Raji (cell line): ENCODE results near the gene LDLRAD3.

Experiments
- POLR2A ChIP-seq: IDR thresholded peaks from 2 replicates; pipeline ENCODE4 v1.6.1; 2011; ENCODE audit warnings: low read depth, low read length, control low read depth; ENCODE audit not compliant: insufficient read depth

Gene LDLRAD3

GRCh38 chr11:35992548-35992947, 48.7 kb downstream of the LDLRAD3 start:
- no peak for TF ChIP-seq POLR2A

GRCh38 chr11:35994421-35994820, 50.6 kb downstream of the LDLRAD3 start:
- no peak for TF ChIP-seq POLR2A

- TF ChIP-seq POLR2A: no peak
Measured at GRCh38 chr11:35995681-35996271, 51.9 kb downstream of the LDLRAD3 start.

- no peak for TF ChIP-seq POLR2A
Measured at GRCh38 chr11:35997902-35998520, 54.1 kb downstream of the LDLRAD3 start.

GRCh38 chr11:35998634-35999033, 54.8 kb downstream of the LDLRAD3 start:
- no peak for TF ChIP-seq POLR2A

- TF ChIP-seq POLR2A: no peak
Measured at GRCh38 chr11:36000616-36001190, 56.8 kb downstream of the LDLRAD3 start.

GRCh38 chr11:36002196-36002595, 58.3 kb downstream of the LDLRAD3 start:
- TF ChIP-seq POLR2A: no peak

- TF ChIP-seq POLR2A: no peak
Measured at GRCh38 chr11:36002796-36003195, 58.9 kb downstream of the LDLRAD3 start.

GRCh38 chr11:36006556-36006955, 62.7 kb downstream of the LDLRAD3 start:
- TF ChIP-seq POLR2A: no peak

GRCh38 chr11:36007127-36007655, 63.3 kb downstream of the LDLRAD3 start:
- TF ChIP-seq POLR2A: no peak

GRCh38 chr11:36008584-36008983, 64.7 kb downstream of the LDLRAD3 start:
- no peak for TF ChIP-seq POLR2A

- no peak for TF ChIP-seq POLR2A
Measured at GRCh38 chr11:36009473-36009872, 65.6 kb downstream of the LDLRAD3 start.

GRCh38 chr11:36010010-36010740, 66.3 kb downstream of the LDLRAD3 start:
- TF ChIP-seq POLR2A: no peak

GRCh38 chr11:36011574-36011973, 67.7 kb downstream of the LDLRAD3 start:
- no peak for TF ChIP-seq POLR2A

- TF ChIP-seq POLR2A: no peak
Measured at GRCh38 chr11:36012455-36012854, 68.6 kb downstream of the LDLRAD3 start.

- TF ChIP-seq POLR2A: no peak
Measured at GRCh38 chr11:36012979-36013378, 69.1 kb downstream of the LDLRAD3 start.
